HCT116 (cell line): ENCODE measurements around the gene PFN3. TPM values are rescaled to one million over a fixed set of nuclear protein-coding genes. Genes with fewer than 3 reads are reported as not detected.
A peak's percentile ranks its signal among the peaks of the same experiment; 100 is the strongest.

Experiments
- ATAC-seq: fragments of 200-7000 bp; cut with Tn5 transposase; 2 replicates; pipeline ENCODE4 v1.9.1; 2020; ENCODE audit warnings: mild to moderate bottlenecking, moderate library complexity
- BruUV-seq: library from RNA; stranded (reverse); fragments of 400-500 nt; replicated peaks from 2 replicates; lab custom pipeline; 2021; lab: Mats Ljungman, UMichigan
- CTCF ChIA-PET: fragments of 300-600 bp; sonication (Branson Sonifier 250); formaldehyde crosslinking; loops from one replicate; lab custom pipeline; 2021; ENCODE audit warnings: antibody characterized with exemption; lab: Charles Lee
- POLR2A ChIA-PET: fragments of 300-600, 350-600 bp; sonication (Branson Sonifier 250); formaldehyde crosslinking; loops from one replicate; lab custom pipeline; 2021; ENCODE audit warnings: antibody characterized with exemption; lab: Charles Lee
- RAD21 ChIA-PET, 2 experiments: fragments of 300-600 bp; sonication (Branson Sonifier 250); formaldehyde crosslinking; loops; one replicate each; lab custom pipeline; 2023; ENCODE audit warnings: low total read pairs in 2 of 2; ENCODE audit not compliant: uncharacterized antibody in 2 of 2, unreplicated experiment in 2 of 2, low non-redundant PET in 1 of 2; lab: Charles Lee
- DNase-seq: peaks from one replicate; pipeline ENCODE4 v3.0.0-alpha.2; 2010; ENCODE audit warnings: low read depth, low spot score
- H2AFZ ChIP-seq: fragments of 200-600 bp; shearing (Covaris generic), sonication (generic); 2 replicates; pipeline ENCODE4 v1.6.1; 2017; ENCODE audit warnings: low read depth, mixed run types, mixed read lengths, antibody characterized with exemption, low read length; ENCODE audit not compliant: poor library complexity, severe bottlenecking
- H3K27ac ChIP-seq: 2 replicates; pipeline ENCODE4 v1.5.1; 2012; ENCODE audit warnings: low read depth, low read length
- H3K27me3 ChIP-seq: fragments of 200-600 bp; sonication (generic); 2 replicates; pipeline ENCODE4 v1.6.1; 2016; ENCODE audit warnings: mixed run types, low read length, mixed read lengths; ENCODE audit not compliant: insufficient read depth
- H3K36me3 ChIP-seq, 2 experiments: fragments of 200-500 bp in 1 of 2; fragments of 200-600 bp in 1 of 2; sonication (Bioruptor generic) in 1 of 2; sonication (generic) in 1 of 2; 2 replicates each; pipeline versions ENCODE4 v1.5.1 to v1.6.1; 2014 to 2016; ENCODE audit warnings: low read length in 2 of 2, inconsistent platforms in 1 of 2, mixed read lengths in 1 of 2, mixed run types in 1 of 2; ENCODE audit not compliant: insufficient read depth in 2 of 2, control insufficient read depth in 1 of 2
- H3K4me1 ChIP-seq, 2 experiments: fragments of 200-600 bp in 1 of 2; sonication (generic) in 1 of 2; 2 replicates each; pipeline versions ENCODE4 v1.5.1 to v1.6.1; 2012 to 2017; ENCODE audit warnings: low read length in 2 of 2, inconsistent platforms in 1 of 2, mild to moderate bottlenecking in 1 of 2, mixed read lengths in 1 of 2, mixed run types in 1 of 2, moderate library complexity in 1 of 2; ENCODE audit not compliant: insufficient read depth in 2 of 2, control insufficient read depth in 1 of 2
- H3K4me2 ChIP-seq: fragments of 200-600 bp; sonication (generic); 2 replicates; pipeline ENCODE4 v1.6.1; 2017; ENCODE audit warnings: mixed run types, low read length, mixed read lengths
- H3K4me3 ChIP-seq, 2 experiments: fragments of 200-600 bp in 1 of 2; sonication (generic) in 1 of 2; replicated peaks in 1 of 2; 2 replicates each; pipeline ENCODE4 v1.5.1; 2011 to 2016; ENCODE audit warnings: low read length in 2 of 2, control low read depth in 1 of 2, low read depth in 1 of 2, mild to moderate bottlenecking in 1 of 2, mixed read lengths in 1 of 2, mixed run types in 1 of 2
- H3K79me2 ChIP-seq: fragments of 200-600 bp; sonication (generic); 2 replicates; pipeline ENCODE4 v1.6.1; 2017; ENCODE audit warnings: mild to moderate bottlenecking, mixed run types, low read length, moderate library complexity, mixed read lengths; ENCODE audit not compliant: insufficient read depth
- H3K9ac ChIP-seq: fragments of 200-600 bp; sonication (generic); 2 replicates; pipeline ENCODE4 v1.6.1; 2016; ENCODE audit warnings: low read length, mixed read lengths
- H3K9me2 ChIP-seq: fragments of 200-600 bp; sonication (generic), shearing (Covaris generic); 2 replicates; pipeline ENCODE4 v1.6.1; 2017; ENCODE audit warnings: mixed run types, mild to moderate bottlenecking, moderate library complexity; ENCODE audit not compliant: insufficient read depth
- H3K9me3 ChIP-seq, 2 experiments: fragments of 200-500 bp in 1 of 2; fragments of 200-600 bp in 1 of 2; sonication (Bioruptor generic) in 1 of 2; sonication (generic) in 1 of 2; 2 replicates each; pipeline ENCODE4 v1.6.1; 2014 to 2017; ENCODE audit warnings: low read length in 2 of 2, mixed read lengths in 2 of 2, inconsistent platforms in 1 of 2, low read depth in 1 of 2, mild to moderate bottlenecking in 1 of 2, mixed run types in 1 of 2, moderate library complexity in 1 of 2; ENCODE audit not compliant: control insufficient read depth in 1 of 2, insufficient read depth in 1 of 2
- H4K20me1 ChIP-seq: fragments of 200-600 bp; sonication (generic), shearing (Covaris generic); 2 replicates; pipeline ENCODE4 v1.6.1; 2017; ENCODE audit warnings: mixed run types, mild to moderate bottlenecking, moderate library complexity; ENCODE audit not compliant: insufficient read depth
- POLR2AphosphoS5 ChIP-seq: IDR thresholded peaks from 2 replicates; pipeline ENCODE4 v1.6.1; 2011; ENCODE audit warnings: mild to moderate bottlenecking, low read depth, low read length, moderate library complexity
- SIN3A ChIP-seq: IDR thresholded peaks from 2 replicates; pipeline ENCODE4 v1.6.1; 2012; ENCODE audit warnings: low read depth
- SRF ChIP-seq: IDR thresholded peaks from 2 replicates; pipeline ENCODE4 v1.6.1; 2012; ENCODE audit warnings: low read depth
- intact Hi-C: fragments of 100-400 bp; cut with micrococcal nuclease; formaldehyde crosslinking; loops from 2 replicates; pipeline ENCODE4 v1.10.0; 2022
- total RNA-seq: library from RNA; stranded (reverse); gene quantifications from one replicate; pipeline ENCODE4 v1.2.1, GENCODE V29; 2021; ENCODE audit not compliant: unreplicated experiment

The PFN3 gene
- total RNA-seq, 1 experiment from 2014 or later: not detected

DNA sequence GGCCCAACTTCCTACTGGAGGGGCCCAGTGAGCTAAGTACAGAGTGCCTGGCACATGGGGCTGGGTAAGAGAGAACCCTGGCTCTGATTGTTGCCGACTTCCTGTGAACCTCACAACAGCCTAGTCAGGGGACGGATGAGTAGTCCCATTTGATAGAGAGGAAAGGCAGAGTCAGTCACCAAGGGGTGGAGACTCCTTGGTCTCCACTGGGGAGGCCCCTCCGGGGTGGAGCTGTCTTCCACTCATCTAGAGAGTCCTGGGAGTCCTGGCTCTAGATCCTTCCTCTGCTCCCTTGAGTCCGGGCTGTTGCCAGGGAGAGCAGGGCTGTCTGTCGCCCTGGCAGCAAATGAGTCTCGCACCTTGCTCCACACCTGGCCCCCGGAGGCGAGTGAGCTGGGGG is 34.0 kb upstream of the PFN3 start:
- H2AFZ ChIP-seq: no peak overlapping the region
- ChIA-PET RAD21 (no interaction called here), POLR2A (interaction anchor here (1.0 kb wide), 1 partner anchor 32 kb away, joined by 3 read pairs; no protein-coding TSS in a partner anchor), CTCF (interaction anchor here (1.3 kb wide), 1 partner anchor 30 kb away, joined by 4 read pairs; no protein-coding TSS in a partner anchor)
- H3K4me1 ChIP-seq: peaks cover 0 to 8% of the 10 kb centered on the region in 2 experiments; a peak in 2 of 4 replicates
- DNase-seq (no peak), ATAC-seq (no peak)
- no peaks in the 10 kb centered on the region for H3K9me2 ChIP-seq
- H3K27me3 ChIP-seq: no peaks in the 10 kb centered on the region
- no peaks in the 10 kb centered on the region for H3K9me3 ChIP-seq
- H3K79me2 ChIP-seq: peaks cover 11% of the 10 kb centered on the region
- BruUV-seq: no TSS peak
- no peak overlapping the region for H3K4me3 ChIP-seq
- H3K36me3 ChIP-seq: peaks cover 25 to 48% of the 10 kb centered on the region in 2 experiments; a peak in 3 of 4 replicates
- H3K4me2 ChIP-seq: no peak overlapping the region
- TF ChIP-seq POLR2AphosphoS5 (peak; percentile 33; the same call in 1 of the 2 replicates), SIN3A (no peak)
- no peak overlapping the region for H3K9ac ChIP-seq
- H3K27ac ChIP-seq: no peak overlapping the region
- intact Hi-C loops: no loop called here
- H4K20me1 ChIP-seq: no peaks in the 10 kb centered on the region

DNA sequence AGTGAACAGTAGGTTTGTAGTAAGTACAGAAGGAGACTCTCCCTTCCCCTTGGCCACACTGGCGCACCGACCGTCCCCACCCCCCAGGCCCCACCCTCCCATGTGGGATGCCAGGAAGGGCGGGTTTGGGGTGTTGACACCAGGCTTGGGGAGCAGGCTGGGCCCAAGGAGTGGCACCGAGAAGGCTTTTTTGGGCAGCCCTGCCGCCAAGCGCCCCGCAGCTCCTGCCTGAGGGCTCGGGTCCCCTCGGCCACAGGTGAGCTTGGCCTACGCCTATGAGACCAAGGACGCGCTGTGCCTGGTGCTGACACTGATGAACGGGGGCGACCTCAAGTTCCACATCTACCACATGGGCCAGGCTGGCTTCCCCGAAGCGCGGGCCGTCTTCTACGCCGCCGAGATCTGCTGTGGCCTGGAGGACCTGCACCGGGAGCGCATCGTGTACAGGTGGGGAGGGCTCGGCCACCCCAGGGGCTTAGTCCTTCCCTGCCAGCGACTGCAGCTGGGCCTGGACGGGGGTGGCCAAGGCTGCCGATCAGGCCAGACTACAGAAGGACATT is 33.3 kb upstream of the PFN3 start:
- no peak overlapping the region for H3K9ac ChIP-seq
- BruUV-seq: no TSS peak
- H3K79me2 ChIP-seq: peaks cover 18% of the 10 kb centered on the region
- no peak overlapping the region for H3K27ac ChIP-seq
- H3K4me1 ChIP-seq: peaks cover 0 to 10% of the 10 kb centered on the region in 2 experiments; a peak in 2 of 4 replicates
- no peaks in the 10 kb centered on the region for H4K20me1 ChIP-seq
- no peak overlapping the region for H3K4me2 ChIP-seq
- TF ChIP-seq SRF (no peak), POLR2AphosphoS5 (peak; percentile 23; the same call in 1 of the 2 replicates)
- H3K9me3 ChIP-seq: no peaks in the 10 kb centered on the region
- H2AFZ ChIP-seq: no peak overlapping the region
- no peak for ATAC-seq
- no peak for DNase-seq
- ChIA-PET RAD21 (no interaction called here), POLR2A (interaction anchor here (1.0 kb wide), 1 partner anchor 31 kb away, joined by 3 read pairs; no protein-coding TSS in a partner anchor), CTCF (interaction anchor here (1.3 kb wide), 1 partner anchor 30 kb away, joined by 4 read pairs; no protein-coding TSS in a partner anchor)
- H3K4me3 ChIP-seq: no peak overlapping the region
- intact Hi-C loops: no loop called here
- H3K27me3 ChIP-seq: no peaks in the 10 kb centered on the region
- no peaks in the 10 kb centered on the region for H3K9me2 ChIP-seq
- H3K36me3 ChIP-seq: peaks cover 25 to 46% of the 10 kb centered on the region in 2 experiments; a peak in 3 of 4 replicates
